Measurements from ENCODE around the gene USP17L29.
"Not testable (repeated sequence)": the region's sequence is repeated elsewhere in the genome, so short reads cannot be mapped to it uniquely, and the experiment has no call there.

DNA sequence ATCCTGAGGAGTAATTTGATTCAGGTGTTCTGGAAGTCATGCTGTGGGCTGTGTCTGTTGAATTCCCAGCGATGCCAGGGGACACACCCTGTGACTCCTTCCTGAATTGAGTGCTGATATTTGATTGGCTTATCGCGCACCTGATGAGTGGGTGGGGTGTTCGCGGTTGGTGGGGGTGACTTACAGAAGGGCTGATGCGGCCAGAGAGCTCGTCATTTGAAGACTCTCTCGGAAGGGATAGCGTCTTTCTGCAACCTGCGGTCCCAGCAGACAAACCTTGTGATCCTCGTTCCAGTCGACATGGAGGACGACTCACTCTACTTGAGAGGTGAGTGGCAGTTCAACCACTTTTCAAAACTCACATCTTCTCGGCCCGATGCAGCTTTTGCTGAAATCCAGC lies 9.4 kb downstream of the USP17L29 start, which contains the start of gene USP17L30:
- TF ChIP-seq, protein P1, sequence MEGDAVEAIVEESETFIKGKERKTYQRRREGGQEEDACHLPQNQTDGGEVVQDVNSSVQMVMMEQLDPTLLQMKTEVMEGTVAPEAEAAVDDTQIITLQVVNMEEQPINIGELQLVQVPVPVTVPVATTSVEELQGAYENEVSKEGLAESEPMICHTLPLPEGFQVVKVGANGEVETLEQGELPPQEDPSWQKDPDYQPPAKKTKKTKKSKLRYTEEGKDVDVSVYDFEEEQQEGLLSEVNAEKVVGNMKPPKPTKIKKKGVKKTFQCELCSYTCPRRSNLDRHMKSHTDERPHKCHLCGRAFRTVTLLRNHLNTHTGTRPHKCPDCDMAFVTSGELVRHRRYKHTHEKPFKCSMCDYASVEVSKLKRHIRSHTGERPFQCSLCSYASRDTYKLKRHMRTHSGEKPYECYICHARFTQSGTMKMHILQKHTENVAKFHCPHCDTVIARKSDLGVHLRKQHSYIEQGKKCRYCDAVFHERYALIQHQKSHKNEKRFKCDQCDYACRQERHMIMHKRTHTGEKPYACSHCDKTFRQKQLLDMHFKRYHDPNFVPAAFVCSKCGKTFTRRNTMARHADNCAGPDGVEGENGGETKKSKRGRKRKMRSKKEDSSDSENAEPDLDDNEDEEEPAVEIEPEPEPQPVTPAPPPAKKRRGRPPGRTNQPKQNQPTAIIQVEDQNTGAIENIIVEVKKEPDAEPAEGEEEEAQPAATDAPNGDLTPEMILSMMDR (conservative IDR thresholded peaks at IDR 0.05; ENCODE audit: low read depth, low read length), result not testable (repeated sequence)
- TF ChIP-seq EZH2 (IDR thresholded peaks at IDR 0.05; ENCODE audit: low read length, unreplicated experiment); EZH2phosphoT487 (IDR thresholded peaks at IDR 0.05; ENCODE audit: borderline replicate concordance, low read length): not testable (repeated sequence)

Measured in PC-3 (cell line).